Activated naive CD8-positive, alpha-beta T cell treated with anti-CD3 and anti-CD28 coated beads for 36 hours (primary cell): Measurements from ENCODE around the gene SULT1A1. TPM values are rescaled to one million over a fixed set of nuclear protein-coding genes. Genes with fewer than 3 reads are reported as not detected.

Experiments used
- DNase-seq: peaks from one replicate; pipeline ENCODE4 v3.0.0; 2021
- H3K27ac Mint-ChIP-seq: one replicate; pipeline ENCODE4 v1.8.0; 2022; ENCODE audit warnings: mild to moderate bottlenecking, moderate library complexity, mixed read lengths
- H3K27me3 Mint-ChIP-seq: one replicate; pipeline ENCODE4 v1.8.0; 2022; ENCODE audit warnings: mild to moderate bottlenecking, mixed read lengths
- H3K36me3 Mint-ChIP-seq: one replicate; pipeline ENCODE4 v1.8.0; 2021; ENCODE audit warnings: mild to moderate bottlenecking, mixed read lengths
- H3K4me1 Mint-ChIP-seq: one replicate; pipeline ENCODE4 v1.8.0; 2021; ENCODE audit warnings: mixed read lengths
- H3K4me3 Mint-ChIP-seq: one replicate; pipeline ENCODE4 v1.8.0; 2022; ENCODE audit warnings: mild to moderate bottlenecking, moderate library complexity, mixed read lengths
- H3K9me3 Mint-ChIP-seq: one replicate; pipeline ENCODE4 v1.8.0; 2022; ENCODE audit warnings: mixed read lengths
- total RNA-seq, 2 experiments: library from RNA; stranded (reverse); gene quantifications; one replicate each; pipeline ENCODE4 v1.2.3, GENCODE V29; 2021

The SULT1A1 gene
- total RNA-seq, 2 experiments from 2014 or later, result 11.6 to 13.3 TPM

DNA sequence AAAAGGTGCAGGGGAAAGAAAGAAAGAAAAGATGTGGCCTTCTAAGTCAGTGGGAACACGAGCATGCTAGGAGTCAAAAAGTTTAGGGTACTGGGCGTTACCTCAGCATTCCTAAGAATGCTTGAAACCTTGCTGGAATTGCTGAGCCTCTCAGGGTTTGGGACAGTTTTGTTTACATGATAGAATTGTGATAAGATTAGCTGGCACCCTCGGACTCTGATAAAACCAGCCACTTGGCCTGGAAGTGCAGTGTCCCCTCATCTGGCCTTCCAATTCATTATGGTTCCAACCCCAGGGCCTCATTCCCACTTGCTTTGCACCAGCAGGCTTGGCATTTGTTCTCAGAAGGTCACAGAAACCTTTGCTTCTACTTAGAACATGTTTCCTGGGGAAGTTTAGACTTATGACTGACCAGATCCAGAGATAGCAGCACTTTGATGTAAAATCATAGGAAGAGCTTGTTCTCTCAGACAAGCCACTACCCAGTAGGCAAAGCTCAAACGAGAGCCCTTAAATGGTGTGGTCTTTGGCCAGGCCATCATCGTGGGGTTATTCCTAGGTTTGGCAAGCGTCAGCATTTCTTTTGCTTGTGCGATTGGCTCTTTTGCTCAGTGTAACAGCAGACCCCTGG lies 48.2 kb downstream of the SULT1A1 start:
- Mint-ChIP-seq H3K36me3 (peaks cover 38% of the 10 kb centered on the region), H3K27ac (no peak overlapping the region), H3K4me3 (no peak overlapping the region), H3K9me3 (peaks cover 3% of the 10 kb centered on the region), H3K27me3 (no peaks in the 10 kb centered on the region), H3K4me1 (peaks cover 20% of the 10 kb centered on the region)
- no peak for DNase-seq

GRCh38 chr16:28558456-28558855 lies 51.4 kb downstream of the SULT1A1 start:
- H3K36me3 Mint-ChIP-seq, result peaks cover 32% of the 10 kb centered on the region
- no peaks in the 10 kb centered on the region for H3K27me3 Mint-ChIP-seq
- no peaks in the 10 kb centered on the region for H3K9me3 Mint-ChIP-seq
- no peak overlapping the region for H3K4me3 Mint-ChIP-seq
- H3K4me1 Mint-ChIP-seq, result peaks cover 33% of the 10 kb centered on the region
- DNase-seq, result no peak
- no peak overlapping the region for H3K27ac Mint-ChIP-seq

- no peak overlapping the region for H3K4me3 Mint-ChIP-seq
- no peak for DNase-seq
- no peaks in the 10 kb centered on the region for H3K9me3 Mint-ChIP-seq
- H3K4me1 Mint-ChIP-seq, result peaks cover 27% of the 10 kb centered on the region
- H3K27ac Mint-ChIP-seq, result no peak overlapping the region
- peaks cover 32% of the 10 kb centered on the region for H3K36me3 Mint-ChIP-seq
- no peaks in the 10 kb centered on the region for H3K27me3 Mint-ChIP-seq
These were observed 52.9 kb downstream of the SULT1A1 start for GRCh38 chr16:28556914-28557320.

GRCh38 chr16:28555561-28555960 lies 54.3 kb downstream of the SULT1A1 start:
- H3K4me1 Mint-ChIP-seq, result peaks cover 29% of the 10 kb centered on the region
- H3K36me3 Mint-ChIP-seq, result peaks cover 31% of the 10 kb centered on the region
- H3K27ac Mint-ChIP-seq, result no peak overlapping the region
- H3K27me3 Mint-ChIP-seq, result no peaks in the 10 kb centered on the region
- H3K9me3 Mint-ChIP-seq, result no peaks in the 10 kb centered on the region
- no peak overlapping the region for H3K4me3 Mint-ChIP-seq
- DNase-seq, result no peak

Other genes starting within 250 kb of the SULT1A1 start
- gene NPIPB6, start 246.5 kb downstream of the SULT1A1 start, total RNA-seq, result not detected
- 10 to 100 TPM; 45.8 to 95.0 TPM for gene EIF3CL, start 206.2 kb downstream of the SULT1A1 start, total RNA-seq
- gene NPIPB7, start 137.7 kb downstream of the SULT1A1 start, total RNA-seq, result not detected
- 10 to 100 TPM; 28.7 to 29.7 TPM for gene CLN3, start 118.0 kb downstream of the SULT1A1 start, total RNA-seq
- 1 to 10 TPM; 5.4 to 5.5 TPM for gene APOBR, start 115.4 kb downstream of the SULT1A1 start, total RNA-seq
- not detected for gene IL27, start 103.2 kb downstream of the SULT1A1 start, total RNA-seq
- gene NUPR1, start 71.1 kb downstream of the SULT1A1 start, total RNA-seq, result not detected
- gene SGF29, start 56.1 kb downstream of the SULT1A1 start, total RNA-seq, result 10 to 100 TPM; 27.7 to 30.0 TPM
- gene SULT1A2, start 13.0 kb downstream of the SULT1A1 start, total RNA-seq, result under 1 TPM; 0.24 to 0.68 TPM
- under 1 TPM in 1 of 2 experiments, not detected in 1; 0.39 TPM for gene NPIPB8, start 28.0 kb upstream of the SULT1A1 start, total RNA-seq
- gene EIF3C, start 101.4 kb upstream of the SULT1A1 start, total RNA-seq, result 100 to 1,000 TPM; 825 to 930 TPM
- 1 to 10 TPM; 1.6 to 1.8 TPM for gene NPIPB9, start 141.7 kb upstream of the SULT1A1 start, total RNA-seq
- gene ATXN2L, start 213.0 kb upstream of the SULT1A1 start, total RNA-seq, result 100 to 1,000 TPM; 296 to 308 TPM
- gene TUFM, start 236.3 kb upstream of the SULT1A1 start, total RNA-seq, result 100 to 1,000 TPM; 360 to 382 TPM